SU-DHL-6 (cell line): ENCODE results near the gene APBA2.
"Not testable (repeated sequence)": the region's sequence is repeated elsewhere in the genome, so short reads cannot be mapped to it uniquely, and the experiment has no call there.

Source experiments
- H2AFZ ChIP-seq: fragments of 200-600 bp; sonication (generic); 2 replicates; pipeline ENCODE4 v1.6.1; 2014; ENCODE audit warnings: low read depth, mild to moderate bottlenecking, moderate library complexity, mixed read lengths, antibody characterized with exemption, low read length; ENCODE audit not compliant: severe bottlenecking
- H3F3A ChIP-seq: fragments of 200-600 bp; shearing (Covaris generic); 2 replicates; pipeline ENCODE4 v1.6.0; 2016; ENCODE audit warnings: antibody characterized with exemption, mild to moderate bottlenecking; ENCODE audit not compliant: insufficient read depth
- H3K27ac ChIP-seq: fragments of 200-600 bp; sonication (generic); 2 replicates; pipeline ENCODE4 v1.5.1; 2016; ENCODE audit warnings: low read depth, mild to moderate bottlenecking, low read length, moderate library complexity, mixed read lengths
- H3K27me3 ChIP-seq: fragments of 200-600 bp; sonication (generic), shearing (Covaris generic); 2 replicates; pipeline ENCODE4 v1.6.0; 2014; ENCODE audit warnings: mild to moderate bottlenecking, low read length
- H3K36me3 ChIP-seq: fragments of 200-600 bp; sonication (generic); 2 replicates; pipeline ENCODE4 v1.6.1; 2014; ENCODE audit warnings: mild to moderate bottlenecking, low read length, mixed read lengths
- H3K4me2 ChIP-seq: fragments of 300-600, 200-600 bp; shearing (Covaris generic), sonication (generic); 2 replicates; pipeline ENCODE4 v1.6.0; 2014; ENCODE audit warnings: low read length, low read depth, mild to moderate bottlenecking; ENCODE audit not compliant: poor library complexity, severe bottlenecking
- H3K4me3 ChIP-seq: fragments of 200-600 bp; sonication (generic); 2 replicates; pipeline ENCODE4 v1.5.1; 2014; ENCODE audit warnings: antibody characterized with exemption, low read length, mild to moderate bottlenecking, mixed read lengths; ENCODE audit not compliant: insufficient read depth, poor library complexity, severe bottlenecking
- H3K79me2 ChIP-seq: fragments of 200-600 bp; sonication (generic); 2 replicates; pipeline ENCODE4 v1.6.1; 2014; ENCODE audit warnings: mild to moderate bottlenecking, low read length, moderate library complexity; ENCODE audit not compliant: insufficient read depth
- H3K9ac ChIP-seq: fragments of 200-600 bp; sonication (generic); 2 replicates; pipeline ENCODE4 v1.7.0; 2014; ENCODE audit warnings: mild to moderate bottlenecking, low read length
- H3K9me2 ChIP-seq: fragments of 200-600 bp; sonication (generic); replicated peaks from 2 replicates; pipeline ENCODE4 v1.6.1; 2014; ENCODE audit warnings: low read length; ENCODE audit not compliant: insufficient read depth
- H3K9me3 ChIP-seq: fragments of 200-600 bp; sonication (generic); 2 replicates; pipeline ENCODE4 v1.6.1; 2014; ENCODE audit warnings: low read length, mixed read lengths; ENCODE audit not compliant: insufficient read depth
- H4K20me1 ChIP-seq: fragments of 200-600 bp; sonication (generic); 2 replicates; pipeline ENCODE4 v1.6.1; 2014; ENCODE audit warnings: low read depth, mild to moderate bottlenecking, antibody characterized with exemption, low read length, moderate library complexity, mixed read lengths
- EZH2phosphoT487 ChIP-seq: fragments of 200-600 bp; sonication (generic), shearing (Covaris generic); conservative IDR thresholded peaks from 2 replicates; pipeline ENCODE4 v1.6.1; 2018; ENCODE audit warnings: mild to moderate bottlenecking, antibody characterized with exemption, low read length, moderate library complexity, mixed read lengths
- TF ChIP-seq, protein P1 (sequence below): fragments of 200-600 bp; sonication (generic); IDR thresholded peaks from one replicate; pipeline ENCODE4 v1.5.1; 2017; ENCODE audit warnings: antibody characterized with exemption, mild to moderate bottlenecking, low read length, moderate library complexity; ENCODE audit not compliant: insufficient read depth, poor library complexity, severe bottlenecking

The APBA2 gene

DNA sequence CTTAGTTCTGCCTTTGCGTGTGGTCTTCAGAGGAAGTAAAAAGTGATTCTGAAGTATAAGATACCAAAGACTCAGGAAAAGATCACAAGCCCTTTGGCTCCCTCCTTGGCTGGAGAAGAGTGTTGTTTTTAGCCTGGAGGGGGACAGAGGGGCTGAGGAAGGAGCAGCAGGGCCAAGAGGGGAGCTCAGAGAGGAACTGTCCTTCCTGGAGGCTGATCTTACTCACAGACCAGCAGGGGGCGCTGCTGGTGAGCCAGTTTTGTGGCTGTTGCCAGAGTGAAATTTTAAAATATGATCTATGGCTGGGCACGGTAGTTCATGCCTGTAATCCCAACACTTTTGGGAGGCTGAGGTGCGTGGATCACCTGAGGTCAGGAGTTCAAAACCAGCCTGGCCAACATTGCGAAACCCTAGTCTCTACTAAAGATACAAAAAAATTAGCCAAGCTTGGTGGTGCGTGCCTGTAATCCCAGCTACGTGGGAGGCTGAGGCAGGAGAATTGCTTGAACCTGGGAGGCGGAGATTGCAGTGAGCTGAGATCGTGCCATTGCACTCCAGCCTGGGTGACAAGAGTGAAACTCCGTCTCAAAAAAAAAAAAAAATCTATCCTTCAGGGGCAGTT lies 216.5 kb downstream of the APBA2 start:
- H3K27ac ChIP-seq, H3K9ac ChIP-seq, H3K36me3 ChIP-seq, H4K20me1 ChIP-seq, H3K4me2 ChIP-seq, H3K4me3 ChIP-seq, H3K79me2 ChIP-seq, H3K9me3 ChIP-seq, H2AFZ ChIP-seq, H3K27me3 ChIP-seq, H3K9me2 ChIP-seq, H3F3A ChIP-seq: not testable (repeated sequence)
- TF ChIP-seq, protein P1, sequence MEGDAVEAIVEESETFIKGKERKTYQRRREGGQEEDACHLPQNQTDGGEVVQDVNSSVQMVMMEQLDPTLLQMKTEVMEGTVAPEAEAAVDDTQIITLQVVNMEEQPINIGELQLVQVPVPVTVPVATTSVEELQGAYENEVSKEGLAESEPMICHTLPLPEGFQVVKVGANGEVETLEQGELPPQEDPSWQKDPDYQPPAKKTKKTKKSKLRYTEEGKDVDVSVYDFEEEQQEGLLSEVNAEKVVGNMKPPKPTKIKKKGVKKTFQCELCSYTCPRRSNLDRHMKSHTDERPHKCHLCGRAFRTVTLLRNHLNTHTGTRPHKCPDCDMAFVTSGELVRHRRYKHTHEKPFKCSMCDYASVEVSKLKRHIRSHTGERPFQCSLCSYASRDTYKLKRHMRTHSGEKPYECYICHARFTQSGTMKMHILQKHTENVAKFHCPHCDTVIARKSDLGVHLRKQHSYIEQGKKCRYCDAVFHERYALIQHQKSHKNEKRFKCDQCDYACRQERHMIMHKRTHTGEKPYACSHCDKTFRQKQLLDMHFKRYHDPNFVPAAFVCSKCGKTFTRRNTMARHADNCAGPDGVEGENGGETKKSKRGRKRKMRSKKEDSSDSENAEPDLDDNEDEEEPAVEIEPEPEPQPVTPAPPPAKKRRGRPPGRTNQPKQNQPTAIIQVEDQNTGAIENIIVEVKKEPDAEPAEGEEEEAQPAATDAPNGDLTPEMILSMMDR: peak; percentile 49

GRCh38 chr15:29102911-29103823 lies 217.4 kb downstream of the APBA2 start:
- no peaks in the 10 kb centered on the region for H3K9me2 ChIP-seq
- no peak overlapping the region for H3K27ac ChIP-seq
- TF ChIP-seq, protein P1: no peak
- TF ChIP-seq EZH2phosphoT487: no peak
- no peak overlapping the region for H3K4me2 ChIP-seq
- H3K27me3 ChIP-seq: no peaks in the 10 kb centered on the region
- no peak overlapping the region for H3K4me3 ChIP-seq
- no peaks in the 10 kb centered on the region for H4K20me1 ChIP-seq
- no peaks in the 10 kb centered on the region for H3K36me3 ChIP-seq
- H3F3A ChIP-seq: no peaks in the 10 kb centered on the region
- no peaks in the 10 kb centered on the region for H3K9me3 ChIP-seq
- no peak overlapping the region for H2AFZ ChIP-seq
- H3K79me2 ChIP-seq: no peaks in the 10 kb centered on the region
- no peak overlapping the region for H3K9ac ChIP-seq

- Histone ChIP-seq H3K79me2 (no peaks in the 10 kb centered on the region), H3F3A (no peaks in the 10 kb centered on the region), H3K9me3 (no peaks in the 10 kb centered on the region), H3K27ac (no peak overlapping the region), H3K4me3 (no peak overlapping the region), H3K9me2 (no peaks in the 10 kb centered on the region), H2AFZ (no peak overlapping the region), H3K27me3 (no peaks in the 10 kb centered on the region), H3K36me3 (no peaks in the 10 kb centered on the region), H3K4me2 (no peak overlapping the region), H3K9ac (no peak overlapping the region), H4K20me1 (no peaks in the 10 kb centered on the region)
- TF ChIP-seq, protein P1: peak; percentile 43
- TF ChIP-seq EZH2phosphoT487: no peak
Observed at GRCh38 chr15:29103824-29104565, 218.2 kb downstream of the APBA2 start.
